Skeletal muscle tissue (tissue), 4 donors: Measurements from ENCODE around the gene LZIC. TPM values are rescaled to one million over a fixed set of nuclear protein-coding genes. Genes with fewer than 3 reads are reported as not detected.

Experiments used
- H3K27ac ChIP-seq: one replicate; pipeline ENCODE4 v1.7.0; 2013; ENCODE audit warnings: mild to moderate bottlenecking, low read depth, low read length, inconsistent platforms
- H3K27me3 ChIP-seq, 3 donors: one replicate each; pipeline ENCODE4 v1.7.0; 2013; ENCODE audit warnings: low read length in 3 of 3; ENCODE audit not compliant: control insufficient read depth in 3 of 3, insufficient read depth in 3 of 3
- H3K36me3 ChIP-seq, 3 donors: one replicate each; pipeline ENCODE4 v1.7.0; 2013; ENCODE audit warnings: low read length in 3 of 3; ENCODE audit not compliant: control insufficient read depth in 3 of 3, insufficient read depth in 3 of 3
- H3K4me1 ChIP-seq, 3 donors: one replicate each; pipeline ENCODE4 v1.7.0; 2013; ENCODE audit warnings: low read length in 3 of 3, mild to moderate bottlenecking in 3 of 3; ENCODE audit not compliant: control insufficient read depth in 3 of 3, insufficient read depth in 3 of 3
- H3K4me3 ChIP-seq, 3 donors: one replicate each; pipeline ENCODE4 v1.7.0; 2013; ENCODE audit warnings: low read length in 3 of 3
- H3K9ac ChIP-seq, 3 donors: one replicate each; pipeline ENCODE4 v1.7.0; 2013; ENCODE audit warnings: low read length in 3 of 3, mild to moderate bottlenecking in 3 of 3, moderate library complexity in 2 of 3, low read depth in 1 of 3
- H3K9me3 ChIP-seq, 3 donors: one replicate each; pipeline ENCODE4 v1.7.0; 2013; ENCODE audit warnings: low read length in 3 of 3; ENCODE audit not compliant: control insufficient read depth in 3 of 3
- total RNA-seq: library from RNA; depleted of rRNA; stranded (reverse); fragments of >200 nt; gene quantifications from one replicate; pipeline ENCODE4 v1.2.3, GENCODE V29; 2014
- donor health status: Osteomylitis.

The LZIC gene
- total RNA-seq, 1 donor from 2014 or later: 42.3 TPM

DNA sequence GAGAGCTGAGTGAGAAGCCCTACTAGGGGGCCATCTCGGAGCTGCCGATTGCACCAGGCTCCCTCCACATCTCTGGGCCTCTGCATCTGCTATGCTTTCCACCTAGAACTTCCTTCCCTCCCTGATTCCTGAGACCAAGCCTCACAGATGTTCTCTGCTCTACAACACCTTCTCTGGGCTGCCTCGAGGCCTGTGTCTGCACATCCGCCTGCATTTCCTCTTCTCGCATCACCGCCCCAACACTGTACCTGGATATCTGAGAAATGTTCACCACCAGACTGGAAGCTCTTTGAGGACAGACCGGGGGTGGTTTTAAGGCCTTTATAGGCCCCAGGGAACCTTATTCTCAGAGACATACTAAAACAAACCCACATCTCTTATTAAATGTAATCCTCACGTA, 53.8 kb downstream of the LZIC start:
- Histone ChIP-seq H3K27ac (no peak overlapping the region), H3K4me1 (peaks cover 19 to 28% (median 24%) of the 10 kb centered on the region in 3 donors), H3K9me3 (no peaks in the 10 kb centered on the region)

DNA sequence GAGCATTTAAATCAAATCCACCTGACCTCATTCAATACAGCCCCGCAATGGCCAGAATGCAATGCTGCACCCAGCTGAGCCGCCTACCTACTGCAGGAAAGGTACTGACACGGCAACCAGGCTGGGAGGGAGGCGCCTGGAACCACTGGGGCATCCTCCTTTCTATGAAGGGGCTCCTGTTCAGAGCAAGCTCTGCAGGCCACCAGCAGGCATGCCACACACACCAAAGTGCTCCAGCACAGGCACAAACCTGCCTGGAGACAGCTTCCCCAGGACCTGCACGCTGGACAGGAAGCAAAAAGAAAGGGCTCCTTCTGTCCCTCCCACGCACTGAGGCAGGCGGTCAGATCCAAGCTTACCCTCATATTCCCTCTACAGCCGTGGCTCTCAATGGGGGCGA, 54.3 kb downstream of the LZIC start:
- Histone ChIP-seq H3K4me1 (peaks cover 19 to 28% (median 25%) of the 10 kb centered on the region in 3 donors), H3K27me3 (no peaks in the 10 kb centered on the region), H3K4me3 (no peak overlapping the region), H3K27ac (no peak overlapping the region), H3K9me3 (no peaks in the 10 kb centered on the region), H3K9ac (no peak overlapping the region), H3K36me3 (peaks cover 2 to 13% (median 6%) of the 10 kb centered on the region in 3 donors)

More for the DNA sequence above, 53.8 kb downstream of the LZIC start:
- Histone ChIP-seq H3K36me3 (peaks cover 2 to 13% (median 6%) of the 10 kb centered on the region in 3 donors), H3K4me3 (no peak overlapping the region), H3K27me3 (no peaks in the 10 kb centered on the region), H3K9ac (no peak overlapping the region)

DNA sequence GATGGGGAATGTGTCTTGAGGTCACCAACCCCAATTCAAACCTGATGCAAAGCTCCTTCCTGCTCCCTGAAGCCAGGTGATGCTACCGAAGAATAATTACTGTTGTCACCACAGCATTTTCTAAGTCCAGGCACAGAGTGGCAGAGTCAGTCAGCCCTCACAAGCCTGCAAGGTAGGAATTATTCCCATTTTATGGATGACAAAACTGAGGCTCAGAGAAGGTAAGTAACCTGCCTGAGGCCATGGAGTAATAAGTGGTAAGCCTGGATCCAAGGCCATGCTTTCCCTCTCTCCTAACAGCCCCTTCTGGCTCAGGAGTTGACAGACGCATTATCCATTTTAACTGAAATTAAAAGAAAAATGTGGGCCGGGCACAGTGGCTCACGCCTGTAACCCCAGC, 56.1 kb downstream of the LZIC start:
- Histone ChIP-seq H3K27ac (no peak overlapping the region), H3K9me3 (no peaks in the 10 kb centered on the region), H3K4me1 (peaks cover 19 to 36% (median 26%) of the 10 kb centered on the region in 3 donors), H3K27me3 (no peaks in the 10 kb centered on the region), H3K9ac (no peak overlapping the region), H3K4me3 (no peak overlapping the region), H3K36me3 (peaks cover 2 to 15% (median 11%) of the 10 kb centered on the region in 3 donors)

GRCh38 chr1:9886092-9886742, 57.0 kb downstream of the LZIC start:
- H3K9ac ChIP-seq: peak overlapping the region in 1 of 3 donors; percentile 33
- no peaks in the 10 kb centered on the region for H3K27me3 ChIP-seq

DNA sequence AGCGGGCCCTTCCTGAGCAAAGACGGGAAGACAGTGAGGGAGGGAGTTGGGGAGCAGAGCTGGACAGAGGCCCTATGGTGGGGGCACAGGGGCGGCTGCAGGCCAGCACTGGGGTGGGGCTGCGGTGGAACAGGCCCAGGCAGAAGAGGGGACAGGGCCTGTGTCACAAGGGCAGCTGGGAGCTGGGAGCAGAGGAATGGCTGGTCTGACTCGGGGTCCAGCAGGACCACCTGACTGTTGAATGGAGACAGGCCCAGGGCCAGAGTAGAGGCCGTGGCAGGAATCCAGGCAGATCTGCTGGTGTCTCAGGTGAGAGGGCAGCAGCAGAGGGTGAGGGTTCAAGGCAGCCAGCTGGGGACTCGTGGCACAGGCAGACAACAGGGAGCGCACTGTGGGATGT, 58.4 kb downstream of the LZIC start:
- no peak overlapping the region for H3K4me3 ChIP-seq
- no peaks in the 10 kb centered on the region for H3K9me3 ChIP-seq
- no peaks in the 10 kb centered on the region for H3K27me3 ChIP-seq
- H3K27ac ChIP-seq: no peak overlapping the region
- peak overlapping the region in 1 of 3 donors; percentile 10 for H3K9ac ChIP-seq
- peaks cover 2 to 17% (median 12%) of the 10 kb centered on the region in 3 donors for H3K36me3 ChIP-seq
- peaks cover 4 to 22% (median 16%) of the 10 kb centered on the region in 3 donors for H3K4me1 ChIP-seq

More at GRCh38 chr1:9886092-9886742, 57.0 kb downstream of the LZIC start:
- peaks cover 2 to 15% (median 12%) of the 10 kb centered on the region in 3 donors for H3K36me3 ChIP-seq
- no peak overlapping the region for H3K27ac ChIP-seq
- no peaks in the 10 kb centered on the region for H3K9me3 ChIP-seq
- H3K4me1 ChIP-seq: peaks cover 17 to 36% (median 26%) of the 10 kb centered on the region in 3 donors
- H3K4me3 ChIP-seq: no peak overlapping the region

DNA sequence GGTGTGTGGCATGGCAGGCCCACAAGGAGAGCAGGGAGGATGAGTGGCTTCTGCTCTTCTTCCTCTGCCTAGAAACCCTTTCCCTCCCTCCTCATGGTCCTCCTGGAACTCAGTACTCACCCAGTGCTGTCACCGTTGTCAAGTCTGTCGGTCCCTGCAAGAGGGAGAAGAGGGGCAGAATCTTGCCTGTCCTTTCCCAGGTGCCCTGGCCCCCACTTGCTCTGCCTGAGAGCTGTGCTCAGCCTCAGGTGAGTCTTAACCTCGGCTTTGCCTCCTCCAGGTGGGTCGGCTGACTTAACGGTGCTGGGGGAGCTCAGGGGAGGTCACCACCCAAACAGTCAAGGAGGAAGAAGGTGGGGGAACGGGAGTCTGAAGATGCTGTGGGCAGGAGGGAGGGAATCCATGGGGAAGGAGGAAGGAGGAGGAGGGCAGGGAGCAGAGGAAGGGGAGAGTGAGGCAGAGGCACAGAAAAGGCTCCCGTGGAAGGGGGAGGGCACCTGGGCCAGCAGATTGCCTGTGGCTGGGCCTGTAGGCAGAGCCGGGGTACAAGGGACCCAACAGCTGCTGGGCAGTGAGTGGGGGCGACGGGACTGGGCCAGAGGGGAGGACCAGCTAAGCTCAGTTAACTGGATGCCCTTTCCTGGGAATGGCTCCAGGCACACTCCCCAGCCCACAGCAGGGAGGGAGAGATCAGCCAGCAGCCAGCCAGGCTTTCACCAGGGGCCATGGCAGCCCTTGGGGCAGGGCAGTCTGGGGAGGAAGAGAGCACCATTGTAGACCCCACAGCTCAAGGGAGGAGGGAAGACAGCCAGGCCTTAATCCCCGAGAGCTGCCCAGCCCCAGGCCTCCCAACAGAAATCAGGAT, 59.4 kb downstream of the LZIC start:
- H3K36me3 ChIP-seq: peaks cover 2 to 14% (median 12%) of the 10 kb centered on the region in 3 donors
- H3K4me3 ChIP-seq: no peak overlapping the region
- H3K27me3 ChIP-seq: no peaks in the 10 kb centered on the region
- H3K4me1 ChIP-seq: peaks cover 3 to 12% (median 9%) of the 10 kb centered on the region in 3 donors
- H3K27ac ChIP-seq: no peak overlapping the region
- H3K9me3 ChIP-seq: no peaks in the 10 kb centered on the region
- H3K9ac ChIP-seq: peak overlapping the region in 2 of 3 donors; percentile 10 to 40

DNA sequence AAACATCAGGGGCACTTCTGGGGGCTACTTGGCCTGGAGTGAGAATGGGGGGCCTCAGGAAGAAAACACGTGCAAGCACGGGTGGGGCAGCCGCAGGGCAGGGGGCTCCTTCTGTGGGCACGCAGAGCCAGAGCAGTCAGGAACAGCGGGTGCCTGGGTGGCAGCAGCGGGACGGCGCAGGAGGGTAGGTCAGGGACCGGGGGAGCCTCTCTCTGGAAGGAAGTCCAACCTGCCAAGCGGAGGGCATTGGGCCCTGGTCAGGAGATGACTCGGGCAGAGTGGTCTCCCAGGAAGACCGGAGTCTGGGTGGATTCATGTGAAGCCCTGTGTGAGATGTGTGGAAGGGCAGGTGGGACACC, 60.3 kb downstream of the LZIC start:
- peaks cover 2 to 12% (median 11%) of the 10 kb centered on the region in 3 donors for H3K36me3 ChIP-seq
- H3K9me3 ChIP-seq: no peaks in the 10 kb centered on the region
- H3K27ac ChIP-seq: no peak overlapping the region
- H3K4me3 ChIP-seq: no peak overlapping the region
- no peak overlapping the region for H3K9ac ChIP-seq
- H3K27me3 ChIP-seq: no peaks in the 10 kb centered on the region
- H3K4me1 ChIP-seq: peaks cover 3 to 10% (median 10%) of the 10 kb centered on the region in 3 donors

DNA sequence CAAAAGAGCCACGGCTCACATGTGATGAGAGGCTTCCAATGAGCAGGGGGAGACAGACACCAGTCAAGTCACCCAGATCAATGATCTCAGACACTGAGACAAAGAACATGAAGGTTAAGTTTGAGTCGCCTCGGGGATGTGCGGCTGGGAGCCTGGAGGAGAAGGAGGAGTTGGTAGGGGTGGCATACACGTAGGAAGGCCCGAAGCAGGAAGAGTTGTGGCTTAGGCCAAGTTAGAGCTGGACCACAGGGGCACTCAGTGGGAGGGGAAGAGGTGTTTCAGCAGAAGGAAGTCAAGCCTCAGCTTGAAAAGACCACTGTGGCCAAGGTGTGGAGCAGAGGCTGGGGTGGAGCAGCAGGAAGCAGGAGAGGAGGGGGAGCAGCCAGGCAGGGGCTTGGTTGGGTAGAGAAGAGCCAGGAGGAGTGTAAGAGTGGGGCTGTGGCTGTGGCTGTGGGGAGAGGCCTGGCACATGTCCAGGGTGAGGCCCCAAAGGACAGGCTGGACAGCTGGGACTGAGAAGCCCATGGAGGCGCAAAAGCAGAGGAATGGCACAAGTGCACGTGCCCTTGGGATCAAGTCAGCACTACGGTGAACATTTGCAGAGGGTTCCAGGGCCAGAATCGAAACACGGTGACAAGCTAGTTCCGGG, 60.8 kb downstream of the LZIC start:
- Histone ChIP-seq H3K4me1 (peaks cover 3 to 10% (median 10%) of the 10 kb centered on the region in 3 donors), H3K4me3 (no peak overlapping the region), H3K27ac (no peak overlapping the region), H3K9ac (no peak overlapping the region), H3K36me3 (peaks cover 2 to 12% (median 11%) of the 10 kb centered on the region in 3 donors), H3K27me3 (no peaks in the 10 kb centered on the region), H3K9me3 (no peaks in the 10 kb centered on the region)

DNA sequence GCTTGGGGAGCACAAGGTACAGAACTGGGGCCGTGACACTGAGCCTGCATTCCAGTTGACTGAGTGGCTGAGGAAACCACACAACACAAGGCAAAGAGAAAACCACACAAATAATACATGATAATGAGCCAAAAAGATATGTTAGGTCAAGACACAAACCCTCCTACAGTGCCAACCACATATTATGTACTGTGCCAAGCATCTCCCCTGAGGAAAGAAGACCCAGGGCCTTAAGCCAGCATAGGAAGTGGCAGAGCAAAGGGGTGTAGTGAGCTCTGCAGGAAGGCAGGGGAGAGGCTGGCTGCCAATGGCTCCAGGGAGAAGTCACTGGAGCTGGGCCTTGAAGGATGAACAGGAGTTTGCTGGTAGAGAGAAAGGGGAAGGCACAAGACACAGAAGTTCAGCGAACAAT, 61.3 kb downstream of the LZIC start:
- Histone ChIP-seq H3K36me3 (peaks cover 2 to 11% (median 10%) of the 10 kb centered on the region in 3 donors), H3K4me1 (peaks cover 3 to 13% (median 10%) of the 10 kb centered on the region in 3 donors), H3K9me3 (no peaks in the 10 kb centered on the region), H3K27me3 (no peaks in the 10 kb centered on the region), H3K4me3 (no peak overlapping the region), H3K9ac (no peak overlapping the region), H3K27ac (no peak overlapping the region)
